Hematopoietic multipotent progenitor cell treated with erythropoietin and hydrocortisone succinate and interleukin-3 and kit ligand, for 17 days (in vitro differentiated cells): Measurements from ENCODE around the gene DROSHA.
A peak's percentile ranks its signal among the peaks of the same experiment; 100 is the strongest.

ENCODE experiments used
- DNase-seq: peaks from one replicate; pipeline ENCODE4 v3.0.0-alpha.2; 2015; ENCODE audit warnings: low spot score

Gene DROSHA

GRCh38 chr5:31464081-31464480 is 67.8 kb downstream of the DROSHA start:
- DNase-seq: no peak

DNA sequence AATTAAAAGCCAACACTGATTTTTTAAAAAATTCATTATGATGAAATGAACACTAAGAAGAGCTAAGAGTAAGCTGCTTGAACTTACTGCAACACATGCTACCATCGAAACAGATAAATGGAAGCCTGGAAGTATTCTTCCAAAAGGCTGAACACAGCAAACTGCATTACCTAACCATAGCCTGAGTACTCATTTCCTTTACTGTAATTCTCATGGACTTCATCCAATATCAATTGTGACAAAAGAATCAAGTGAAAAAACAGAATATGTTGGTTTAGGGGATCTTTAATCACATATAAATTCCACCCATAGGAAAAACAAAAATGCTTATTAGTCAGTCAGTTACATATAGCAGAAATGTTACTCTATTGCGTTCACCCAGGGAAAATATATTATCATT is 68.5 kb downstream of the DROSHA start:
- no peak for DNase-seq

DNA sequence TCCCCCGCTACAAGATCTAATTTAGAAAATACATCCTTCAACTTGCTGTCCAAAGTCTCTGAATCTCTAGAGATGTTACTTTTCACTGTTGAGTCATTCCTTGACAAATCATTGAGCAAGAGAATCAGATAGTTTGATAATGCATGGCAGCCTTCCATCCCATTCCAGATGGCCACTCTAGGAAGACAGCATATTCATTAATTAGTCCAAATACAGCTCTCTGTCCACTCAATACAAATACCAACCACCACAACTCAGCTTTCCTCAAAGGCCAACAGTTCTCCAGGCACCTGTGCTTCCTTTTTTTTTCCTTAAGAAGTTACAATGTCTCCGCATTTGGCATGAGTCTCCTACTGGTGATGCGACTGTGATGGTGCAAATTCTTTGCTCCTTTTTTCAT is 72.3 kb downstream of the DROSHA start:
- DNase-seq: no peak

- no peak for DNase-seq
Observed at GRCh38 chr5:31455172-31455571, 76.7 kb downstream of the DROSHA start.

DNA sequence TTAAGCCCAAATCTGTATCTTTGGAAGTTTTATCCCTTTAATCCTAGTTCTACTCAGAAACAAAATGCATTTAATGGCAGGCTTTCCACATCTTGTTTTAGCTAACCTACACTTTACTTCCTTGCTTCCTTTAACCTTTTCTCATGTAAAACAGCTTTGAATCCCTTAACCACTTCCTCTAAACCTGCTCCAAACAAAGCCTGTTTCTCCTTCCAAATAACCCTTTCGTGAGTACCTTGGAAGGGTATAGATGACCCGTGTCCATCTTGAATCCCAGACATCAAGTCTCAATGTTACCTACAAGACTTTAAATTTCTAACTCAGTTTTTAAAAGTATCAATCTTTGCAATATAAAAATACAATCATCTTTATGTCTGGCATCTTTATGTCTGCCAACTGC is 78.4 kb downstream of the DROSHA start:
- no peak for DNase-seq

DNA sequence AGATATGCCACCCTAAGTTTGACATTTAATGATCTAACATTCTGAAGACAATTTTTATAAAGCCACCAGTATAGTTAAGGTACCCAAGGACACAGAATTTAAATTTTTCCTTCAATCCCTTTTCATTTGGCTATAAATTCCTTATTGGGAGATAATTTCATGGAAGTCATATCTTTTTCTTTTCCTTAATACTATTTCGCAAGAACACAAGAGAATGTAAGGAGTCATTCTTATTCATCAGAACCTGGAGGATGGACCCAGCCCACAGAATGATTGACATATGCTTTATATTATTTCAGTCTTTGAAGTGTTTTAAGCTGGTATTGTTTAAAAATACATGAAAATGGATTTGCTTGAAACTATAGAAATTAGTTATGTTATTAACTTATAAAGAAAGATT is 79.6 kb downstream of the DROSHA start:
- no peak for DNase-seq

DNA sequence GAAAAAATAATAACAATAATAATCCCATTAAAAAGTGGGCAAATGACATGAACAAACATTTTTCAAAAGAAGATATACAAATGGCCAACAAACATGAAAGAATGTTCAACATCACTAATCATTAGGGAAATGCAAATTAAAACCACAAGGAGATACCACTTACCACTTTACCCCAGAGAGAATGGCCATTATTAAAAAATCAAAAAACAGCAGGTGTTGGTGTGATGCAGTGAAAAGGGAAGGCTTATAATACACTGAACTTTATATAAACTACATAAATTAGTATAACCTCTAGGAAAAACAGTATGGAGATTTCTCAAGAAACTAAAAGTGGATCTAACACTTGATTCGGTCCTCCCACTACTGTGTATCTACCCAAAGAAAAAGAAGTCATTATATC is 81.9 kb downstream of the DROSHA start:
- no peak for DNase-seq

DNA sequence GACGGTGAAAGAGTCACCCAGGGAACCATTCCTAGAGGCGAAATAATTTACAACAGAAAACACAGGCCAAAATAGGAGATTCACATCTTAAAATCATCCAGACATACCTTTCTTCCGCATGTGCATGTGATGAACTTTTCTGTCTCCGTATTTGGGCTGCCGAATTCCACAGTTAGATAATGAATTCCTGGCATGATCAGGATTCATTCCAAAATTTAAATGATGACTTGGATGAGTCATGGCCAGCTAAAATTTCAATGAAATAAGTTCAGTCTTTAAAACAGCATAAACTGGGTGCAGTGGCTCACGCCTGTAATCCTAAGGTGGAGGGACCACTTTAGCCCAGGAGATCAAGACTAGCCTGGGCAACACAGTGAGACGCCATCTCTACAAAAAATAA is 82.7 kb downstream of the DROSHA start:
- DNase-seq: no peak

GRCh38 chr5:31445041-31445600 is 86.8 kb downstream of the DROSHA start:
- DNase-seq: no peak

- DNase-seq: no peak
Observed at GRCh38 chr5:31443572-31443971, 88.3 kb downstream of the DROSHA start.

DNA sequence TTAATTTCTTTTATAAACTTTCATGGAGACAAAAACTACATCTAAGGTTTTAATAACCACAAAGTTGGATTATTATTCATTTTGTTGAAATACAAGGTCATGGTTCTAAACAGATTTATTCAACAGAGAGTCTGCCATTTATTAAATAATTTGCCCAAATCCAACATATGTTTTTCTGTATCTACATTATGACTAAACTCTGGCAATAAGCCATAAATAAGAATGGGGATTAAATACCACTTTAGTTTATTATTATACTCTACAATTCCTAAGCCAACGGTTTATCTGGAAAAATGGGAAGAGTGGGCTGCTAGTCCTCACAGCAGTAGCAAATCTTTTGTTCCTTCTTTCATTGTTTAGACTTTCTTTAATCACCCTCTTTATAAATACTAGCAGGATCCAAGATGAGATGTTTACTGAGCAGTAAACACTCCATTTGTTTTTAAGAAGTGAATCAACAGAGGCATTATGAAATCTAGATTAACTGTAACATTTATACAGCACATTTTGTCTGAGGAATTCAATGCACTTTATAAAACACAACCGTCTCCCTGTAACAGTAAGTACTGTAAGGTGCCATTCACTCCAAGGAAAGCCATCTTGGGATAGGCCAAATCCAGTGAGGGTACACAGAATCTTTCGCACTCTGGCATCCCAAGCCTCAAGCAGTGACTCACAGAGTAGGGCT is 89.7 kb downstream of the DROSHA start:
- DNase-seq: no peak

DNA sequence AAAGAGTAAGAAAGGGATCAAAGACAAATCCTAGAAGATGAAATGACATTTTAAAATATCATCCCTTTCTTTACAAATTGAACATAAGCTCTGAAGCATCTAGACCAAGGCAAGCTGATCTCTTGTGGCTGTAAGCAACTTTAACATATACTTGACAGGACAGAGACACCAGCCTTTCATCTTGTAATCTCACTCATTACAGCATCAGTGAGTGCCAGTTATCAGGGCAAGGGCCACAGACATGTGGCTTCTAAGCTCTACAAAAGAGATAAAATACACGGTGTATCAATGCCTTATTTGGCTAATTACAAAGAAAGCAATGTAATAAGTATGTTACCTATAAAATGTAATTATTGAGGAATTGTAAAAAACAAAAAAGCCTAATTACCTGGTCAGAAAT is 95.0 kb downstream of the DROSHA start:
- peak; percentile 28 for DNase-seq

GRCh38 chr5:31435730-31436129 is 96.2 kb downstream of the DROSHA start:
- DNase-seq: no peak

GRCh38 chr5:31434898-31435297 is 97.0 kb downstream of the DROSHA start:
- DNase-seq: no peak

DNA sequence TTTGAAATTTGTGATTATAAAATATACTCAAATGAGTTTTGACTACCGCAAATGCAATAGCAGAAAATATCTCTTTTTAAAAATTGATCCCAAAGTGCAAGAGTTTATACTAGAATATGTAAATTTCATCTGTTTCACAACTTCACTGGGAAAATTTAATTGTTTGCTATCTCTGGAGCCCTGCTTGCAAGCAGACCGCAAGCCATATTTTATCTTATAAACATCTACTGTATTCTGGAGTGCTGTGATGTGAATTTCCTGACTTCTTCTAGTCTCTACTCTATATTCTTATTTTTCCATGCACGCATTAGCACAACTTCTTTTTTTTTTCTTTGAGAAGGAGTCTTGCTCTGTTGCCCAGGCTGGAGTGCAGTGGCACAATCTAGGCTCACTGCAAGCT is 98.7 kb downstream of the DROSHA start:
- no peak for DNase-seq

GRCh38 chr5:31427724-31428309 is 104.1 kb downstream of the DROSHA start:
- no peak for DNase-seq

DNA sequence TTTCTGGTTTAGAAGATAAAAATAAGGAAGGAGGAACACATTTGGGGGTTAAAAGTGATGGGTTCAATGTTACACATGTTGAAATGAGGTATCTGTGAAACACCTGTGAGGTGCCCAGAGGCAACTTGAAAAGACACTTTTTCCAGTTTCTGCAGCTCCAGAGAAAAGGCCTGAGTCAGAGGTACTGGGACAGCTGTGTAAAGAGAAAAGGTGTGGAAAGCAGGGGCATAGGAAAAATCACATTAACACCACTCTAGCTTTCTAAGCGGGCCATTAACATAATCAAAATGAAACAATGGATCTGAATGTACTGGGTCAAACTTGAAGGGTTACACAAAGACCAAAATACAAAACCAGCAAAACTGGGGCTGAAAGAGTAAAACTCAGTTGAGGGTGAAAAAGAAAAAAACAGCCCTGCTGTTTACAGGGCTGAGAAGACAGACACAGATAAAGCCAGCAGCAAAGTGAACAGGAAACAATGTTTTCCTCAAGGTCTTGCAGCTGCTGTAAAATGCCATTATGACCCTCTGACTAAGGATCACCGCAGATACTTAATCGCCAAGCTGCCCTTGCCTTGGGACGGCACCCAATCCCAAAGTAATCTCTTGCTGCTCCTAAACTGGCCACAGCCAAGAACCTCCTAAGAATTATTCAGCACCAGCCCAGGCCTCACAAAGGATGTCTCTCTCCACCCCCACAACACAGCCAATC is 104.7 kb downstream of the DROSHA start:
- no peak for DNase-seq

DNA sequence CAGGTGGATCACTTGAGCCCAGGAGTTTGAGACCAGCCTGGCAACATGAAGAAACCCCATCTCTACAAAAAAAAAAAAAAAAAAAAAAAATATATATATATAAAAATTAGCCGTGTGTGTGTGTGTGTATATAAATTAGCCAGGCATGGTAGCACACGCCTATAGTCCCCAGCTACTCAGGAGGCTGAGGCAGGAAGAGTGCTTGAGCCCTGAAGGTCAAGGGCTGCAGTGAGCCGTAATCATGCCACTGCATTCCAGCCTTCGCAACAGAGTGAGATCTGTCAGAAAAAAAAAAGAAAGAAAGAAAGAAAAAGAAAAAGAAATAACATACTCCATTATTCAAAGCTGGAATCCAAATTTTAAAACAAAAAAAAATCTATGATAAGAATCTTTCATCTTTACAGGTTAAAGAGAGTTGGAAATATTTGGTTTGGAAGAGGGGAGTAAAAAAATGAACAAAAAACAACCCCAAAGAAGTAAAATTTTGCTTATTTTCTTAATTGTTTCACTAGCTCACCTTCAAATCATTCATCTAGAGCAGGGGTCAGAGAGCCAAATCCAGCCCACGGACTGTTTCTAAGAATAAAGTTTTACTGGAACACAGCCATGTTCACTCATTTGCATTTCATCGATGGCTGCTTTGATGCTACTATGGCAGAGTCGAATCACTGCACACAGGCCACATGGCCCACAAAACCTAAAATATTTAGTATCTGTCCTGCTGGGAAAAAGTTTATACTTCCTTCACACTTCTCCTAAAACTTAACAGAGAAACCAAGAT is 109.9 kb downstream of the DROSHA start:
- no peak for DNase-seq

DNA sequence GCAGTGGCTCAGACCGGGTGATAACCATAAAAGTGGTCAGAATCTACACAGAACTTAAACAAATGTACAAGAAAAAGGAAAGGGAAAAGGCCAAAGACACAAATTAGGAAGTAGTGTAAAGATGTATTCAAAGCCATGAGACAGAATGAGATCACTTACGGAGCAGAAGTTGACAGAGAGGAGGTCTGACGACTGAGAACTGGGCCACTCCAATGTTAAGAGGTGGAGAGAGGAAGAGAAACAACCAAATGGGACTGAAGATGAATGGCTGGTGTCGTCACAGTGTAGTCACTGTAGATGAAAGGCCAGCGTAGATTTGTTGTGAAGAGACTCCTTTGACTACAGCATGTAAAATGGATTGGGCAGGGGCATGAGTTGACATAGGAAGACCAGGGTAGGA is 114.4 kb downstream of the DROSHA start:
- no peak for DNase-seq

DNA sequence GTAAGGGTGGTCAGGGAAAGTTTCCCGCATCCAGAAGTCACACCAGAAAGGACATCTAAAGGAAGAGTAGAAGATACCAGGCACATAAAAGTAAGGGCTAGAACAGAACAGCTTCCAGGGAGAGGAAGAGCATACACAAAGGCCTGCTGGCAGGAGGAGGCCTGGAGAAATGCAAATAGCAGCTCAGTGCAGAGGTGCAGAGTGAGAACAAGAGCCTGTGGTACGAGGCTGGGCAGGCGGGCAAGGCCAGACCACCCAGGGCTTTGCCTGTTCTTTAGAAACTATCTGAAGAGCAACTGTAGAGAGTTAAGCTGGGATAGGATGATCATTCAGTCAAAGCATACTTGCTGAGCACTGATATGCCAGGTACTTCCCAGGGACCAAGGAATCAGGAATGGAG is 115.3 kb downstream of the DROSHA start:
- no peak for DNase-seq

DNA sequence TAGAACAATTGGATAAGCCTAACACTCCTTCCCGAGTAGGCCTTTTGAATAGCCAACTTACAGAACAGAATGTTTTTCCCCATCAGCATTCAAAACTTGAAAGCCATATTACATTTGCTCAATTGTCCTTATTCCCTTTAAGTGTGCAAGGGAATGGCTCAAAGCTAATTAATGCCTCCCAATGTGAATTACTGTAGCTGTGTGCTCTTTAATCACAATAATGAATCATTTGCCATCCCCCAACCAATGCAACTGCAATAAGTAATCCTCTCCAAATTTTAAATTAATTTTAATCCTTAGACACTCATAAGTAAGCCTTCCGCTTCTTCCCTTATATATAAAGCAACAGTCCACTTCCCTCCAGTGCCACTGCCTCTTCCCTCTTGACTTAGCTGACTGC is 115.9 kb downstream of the DROSHA start:
- DNase-seq: no peak
